Endodermal cell (in vitro differentiated cells): ENCODE measurements around the gene KCNQ1. TPM values are rescaled to one million over a fixed set of nuclear protein-coding genes. Genes with fewer than 3 reads are reported as not detected.

Experiments
- DNase-seq: peaks from one replicate; pipeline ENCODE4 v3.0.0-alpha.2; 2017
- H3K27ac ChIP-seq: 2 replicates; pipeline ENCODE4 v1.5.1; 2013; ENCODE audit warnings: mild to moderate bottlenecking, low read depth, low read length, moderate library complexity
- H3K27me3 ChIP-seq: 2 replicates; pipeline ENCODE4 v1.6.1; 2013; ENCODE audit warnings: mild to moderate bottlenecking, low read length, moderate library complexity; ENCODE audit not compliant: insufficient read depth, control insufficient read depth, poor library complexity, severe bottlenecking
- H3K36me3 ChIP-seq: 2 replicates; pipeline ENCODE4 v1.7.0; 2013; ENCODE audit warnings: mild to moderate bottlenecking, low read length, moderate library complexity; ENCODE audit not compliant: control insufficient read depth, insufficient read depth
- H3K4me1 ChIP-seq: one replicate; pipeline ENCODE4 v1.7.0; 2013; ENCODE audit warnings: low read length; ENCODE audit not compliant: control insufficient read depth, insufficient read depth
- H3K4me3 ChIP-seq: 2 replicates; pipeline ENCODE4 v1.5.1; 2013; ENCODE audit warnings: mild to moderate bottlenecking, low read length, moderate library complexity
- H3K9ac ChIP-seq: 2 replicates; pipeline ENCODE4 v1.6.1; 2013; ENCODE audit warnings: mild to moderate bottlenecking, low read length, moderate library complexity; ENCODE audit not compliant: poor library complexity, severe bottlenecking; ENCODE audit errors: extremely low read depth
- H3K9me3 ChIP-seq: 2 replicates; pipeline ENCODE4 v1.6.1; 2013; ENCODE audit warnings: mild to moderate bottlenecking, low read length, moderate library complexity; ENCODE audit not compliant: control insufficient read depth
- H3K27ac Mint-ChIP-seq: 2 replicates; pipeline ENCODE4 v1.8.0; 2020; ENCODE audit warnings: mixed read lengths
- H3K27me3 Mint-ChIP-seq: 2 replicates; pipeline ENCODE4 v1.8.0; 2021; ENCODE audit warnings: mild to moderate bottlenecking, mixed read lengths; ENCODE audit not compliant: insufficient read depth
- H3K36me3 Mint-ChIP-seq: 2 replicates; pipeline ENCODE4 v1.8.0; 2020; ENCODE audit warnings: low read depth, mixed read lengths
- H3K4me1 Mint-ChIP-seq: 2 replicates; pipeline ENCODE4 v1.8.0; 2020; ENCODE audit warnings: mixed read lengths
- H3K4me3 Mint-ChIP-seq: 2 replicates; pipeline ENCODE4 v1.8.0; 2020; ENCODE audit warnings: mild to moderate bottlenecking, moderate library complexity, mixed read lengths
- H3K9me3 Mint-ChIP-seq: 2 replicates; pipeline ENCODE4 v1.8.0; 2020; ENCODE audit warnings: mild to moderate bottlenecking, mixed read lengths
- WGBS, 2 experiments: methylation state at CpG; one replicate each; pipeline versions ENCODE4 v1.1.5 to v1.1.7; 2013; ENCODE audit warnings: missing lambda C conversion rate in 2 of 2, mixed read lengths in 1 of 2; ENCODE audit not compliant: insufficient coverage in 1 of 2, insufficient read length in 1 of 2; 5-methylcytosine and 5-hydroxymethylcytosine counted together
- total RNA-seq, 2 donors: library from RNA; stranded (reverse); fragmentation: NEBNext Ultra II Directional in 1 of 2; extraction: Animal tissue kit (Norgen Biotek cat#: 25700) in 1 of 2; gene quantifications; 2 replicates in 1 of 2; 3 replicates in 1 of 2; pipeline ENCODE4 v1.2.1, GENCODE V29; 2021
- TF ChIP-seq, protein P1 (sequence below): fragments of 200-600 bp; sonication (generic); conservative IDR thresholded peaks from 2 replicates; pipeline ENCODE4 v1.5.0; 2021; ENCODE audit warnings: antibody characterized with exemption, mild to moderate bottlenecking

KCNQ1 gene
- total RNA-seq, 2 donors from 2014 or later, result 1.8 to 3.5 TPM

DNA sequence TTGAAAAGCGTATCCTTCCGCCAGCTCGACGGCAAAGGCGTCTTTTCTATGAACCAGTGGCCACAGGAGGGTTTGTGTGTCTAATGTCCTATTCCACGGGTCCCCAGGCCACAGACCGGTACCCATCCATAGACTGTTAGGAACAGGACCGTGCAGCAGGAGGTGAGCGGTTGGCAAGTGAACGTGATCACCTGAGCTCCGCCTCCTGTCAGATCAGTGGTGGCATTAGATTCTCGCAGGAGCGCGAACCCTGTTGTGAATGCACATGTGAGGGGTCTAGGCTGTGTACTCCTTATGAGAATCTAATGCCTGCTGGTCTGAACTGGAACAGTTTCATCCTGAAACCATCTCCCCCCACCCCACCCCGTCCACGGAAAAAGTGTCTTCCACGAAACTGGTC, 317.6 kb downstream of the KCNQ1 start:
- Histone ChIP-seq H3K4me3 (no peak overlapping the region), H3K27me3 (peaks cover 11% of the 10 kb centered on the region), H3K27ac (no peak overlapping the region), H3K9ac (no peak overlapping the region), H3K9me3 (peaks cover 6% of the 10 kb centered on the region), H3K36me3 (no peaks in the 10 kb centered on the region), H3K4me1 (no peaks in the 10 kb centered on the region)
- 95 to 96% methylated on average over 16 to 17 of the region's 17 CpGs for WGBS, 2 experiments
- H3K4me1 Mint-ChIP-seq, result no peaks in the 10 kb centered on the region
- H3K4me3 Mint-ChIP-seq, result no peak overlapping the region
- peaks cover 7% of the 10 kb centered on the region for H3K9me3 Mint-ChIP-seq
- no peak overlapping the region for H3K27ac Mint-ChIP-seq
- TF ChIP-seq, protein P1, sequence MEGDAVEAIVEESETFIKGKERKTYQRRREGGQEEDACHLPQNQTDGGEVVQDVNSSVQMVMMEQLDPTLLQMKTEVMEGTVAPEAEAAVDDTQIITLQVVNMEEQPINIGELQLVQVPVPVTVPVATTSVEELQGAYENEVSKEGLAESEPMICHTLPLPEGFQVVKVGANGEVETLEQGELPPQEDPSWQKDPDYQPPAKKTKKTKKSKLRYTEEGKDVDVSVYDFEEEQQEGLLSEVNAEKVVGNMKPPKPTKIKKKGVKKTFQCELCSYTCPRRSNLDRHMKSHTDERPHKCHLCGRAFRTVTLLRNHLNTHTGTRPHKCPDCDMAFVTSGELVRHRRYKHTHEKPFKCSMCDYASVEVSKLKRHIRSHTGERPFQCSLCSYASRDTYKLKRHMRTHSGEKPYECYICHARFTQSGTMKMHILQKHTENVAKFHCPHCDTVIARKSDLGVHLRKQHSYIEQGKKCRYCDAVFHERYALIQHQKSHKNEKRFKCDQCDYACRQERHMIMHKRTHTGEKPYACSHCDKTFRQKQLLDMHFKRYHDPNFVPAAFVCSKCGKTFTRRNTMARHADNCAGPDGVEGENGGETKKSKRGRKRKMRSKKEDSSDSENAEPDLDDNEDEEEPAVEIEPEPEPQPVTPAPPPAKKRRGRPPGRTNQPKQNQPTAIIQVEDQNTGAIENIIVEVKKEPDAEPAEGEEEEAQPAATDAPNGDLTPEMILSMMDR, result no peak
- H3K36me3 Mint-ChIP-seq, result no peaks in the 10 kb centered on the region
- peaks cover 67% of the 10 kb centered on the region for H3K27me3 Mint-ChIP-seq
- DNase-seq, result peak; percentile 28

DNA sequence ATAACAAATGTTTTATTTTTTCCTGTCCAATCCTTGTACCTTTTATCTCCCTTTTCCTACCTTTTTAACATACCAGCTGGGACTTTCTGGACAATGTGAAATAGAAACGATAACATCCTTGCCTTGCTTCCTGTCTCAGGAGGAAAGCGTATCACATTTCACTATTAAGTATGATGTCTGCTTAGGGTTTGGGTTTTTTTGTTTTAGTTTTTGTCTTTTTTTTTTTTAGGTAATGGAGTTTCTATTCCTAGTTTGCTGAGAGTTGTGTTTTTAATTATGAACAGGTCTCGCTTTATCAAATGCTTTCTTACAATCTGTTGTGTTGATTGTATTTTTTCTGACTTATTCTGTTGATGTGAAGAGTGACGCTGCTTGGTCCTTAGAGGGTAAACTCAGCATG, 319.2 kb downstream of the KCNQ1 start:
- Mint-ChIP-seq H3K27me3 (peaks cover 68% of the 10 kb centered on the region), H3K27ac (no peak overlapping the region), H3K4me1 (no peaks in the 10 kb centered on the region), H3K36me3 (no peaks in the 10 kb centered on the region), H3K9me3 (no peaks in the 10 kb centered on the region), H3K4me3 (no peak overlapping the region)
- Histone ChIP-seq H3K4me3 (no peak overlapping the region), H3K27me3 (peaks cover 11% of the 10 kb centered on the region), H3K4me1 (no peaks in the 10 kb centered on the region), H3K36me3 (no peaks in the 10 kb centered on the region), H3K9me3 (no peaks in the 10 kb centered on the region), H3K9ac (no peak overlapping the region), H3K27ac (no peak overlapping the region)
- DNase-seq, result no peak
- WGBS, 2 experiments, result 95 to 100% methylated on average over 2 to 4 of the region's 4 CpGs
- TF ChIP-seq, protein P1, result no peak

DNA sequence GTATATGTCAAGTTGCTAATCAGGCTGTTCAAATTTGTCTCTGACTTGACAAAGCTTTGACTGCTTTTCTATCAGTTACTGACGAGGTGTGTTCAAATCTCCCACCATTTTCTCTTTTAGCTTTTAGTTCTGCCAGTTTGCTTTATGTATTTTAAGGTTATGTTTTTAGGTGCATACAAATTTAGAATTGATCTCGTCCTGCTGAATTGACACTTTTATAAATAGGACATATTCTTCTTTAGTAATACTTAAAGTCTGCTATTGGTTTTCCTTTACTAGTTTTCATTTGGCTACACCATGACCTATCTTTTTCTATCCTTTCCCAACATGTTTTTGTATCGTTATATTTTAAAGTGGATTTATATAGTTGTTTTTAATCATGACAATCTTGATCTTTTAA, 320.7 kb downstream of the KCNQ1 start:
- Histone ChIP-seq H3K4me3 (no peak overlapping the region), H3K9ac (no peak overlapping the region), H3K9me3 (no peaks in the 10 kb centered on the region), H3K27ac (no peak overlapping the region), H3K36me3 (no peaks in the 10 kb centered on the region), H3K4me1 (no peaks in the 10 kb centered on the region), H3K27me3 (peaks cover 11% of the 10 kb centered on the region)
- Mint-ChIP-seq H3K27me3 (peaks cover 65% of the 10 kb centered on the region), H3K27ac (no peak overlapping the region), H3K4me1 (no peaks in the 10 kb centered on the region), H3K9me3 (no peaks in the 10 kb centered on the region), H3K36me3 (no peaks in the 10 kb centered on the region), H3K4me3 (no peak overlapping the region)
- TF ChIP-seq, protein P1, result no peak
- 100% methylated on average over 1 of the region's 3 CpGs; no CpG with 5 or more reads in 1 of the 2 experiments for WGBS, 2 experiments
- no peak for DNase-seq
